ENCODE measurements around the gene VPS13D.

VPS13D gene

GRCh38 chr1:12561121-12561520 lies 331.3 kb downstream of the VPS13D start:
- no peaks in the 10 kb centered on the region for H3K36me3 ChIP-seq (ENCODE audit: low read depth)
- no peaks in the 10 kb centered on the region for H3K4me1 ChIP-seq (ENCODE audit: insufficient read depth, poor library complexity, severe bottlenecking)
- TF ChIP-seq CTCF (IDR thresholded peaks at IDR 0.05; ENCODE audit: poor library complexity, severe bottlenecking), result no peak
- no peak overlapping the region for H3K27ac ChIP-seq (ENCODE audit: poor library complexity, severe bottlenecking)
- no peak for DNase-seq (ENCODE audit: low spot score)
- no peak for ATAC-seq (ENCODE audit: low read depth)
- H3K27me3 ChIP-seq (ENCODE audit: insufficient read depth, poor library complexity, severe bottlenecking), result no peaks in the 10 kb centered on the region
- peaks cover 14% of the 10 kb centered on the region for H3K9me3 ChIP-seq (ENCODE audit: severe bottlenecking)
- H3K4me3 ChIP-seq (ENCODE audit: severe bottlenecking), result no peak overlapping the region
